HG02852 (cell line): ENCODE results near the gene NPFF.

Experiments used
- ATAC-seq: cut with Tn5 transposase; IDR thresholded peaks from one replicate; pipeline ENCODE4 v1.9.1; 2021; ENCODE audit warnings: mild to moderate bottlenecking, moderate library complexity; ENCODE audit not compliant: unreplicated experiment

Gene NPFF

GRCh38 chr12:53514628-53515290, 7.5 kb upstream of the NPFF start:
- no peak for ATAC-seq

GRCh38 chr12:53513712-53514410, 6.6 kb upstream of the NPFF start:
- no peak for ATAC-seq

GRCh38 chr12:53510181-53510812, 3.0 kb upstream of the NPFF start:
- no peak for ATAC-seq

GRCh38 chr12:53508534-53509170, 1.4 kb upstream of the NPFF start:
- ATAC-seq = peak; percentile 82

- ATAC-seq = no peak
Observed at GRCh38 chr12:53507603-53507885, 260 bp upstream of the NPFF start.

- ATAC-seq = no peak
Observed at GRCh38 chr12:53506450-53506785, 866 bp downstream of the NPFF start.

GRCh38 chr12:53505555-53506449, 1.5 kb downstream of the NPFF start:
- ATAC-seq = no peak

GRCh38 chr12:53505086-53505485, 2.2 kb downstream of the NPFF start:
- ATAC-seq = no peak

- no peak for ATAC-seq
Observed at GRCh38 chr12:53504004-53504920, 3.0 kb downstream of the NPFF start.

GRCh38 chr12:53502983-53503728, 4.1 kb downstream of the NPFF start:
- no peak for ATAC-seq

- no peak for ATAC-seq
Observed at GRCh38 chr12:53502331-53502730, 5.0 kb downstream of the NPFF start.

GRCh38 chr12:53501615-53502181, 5.6 kb downstream of the NPFF start:
- ATAC-seq = no peak

GRCh38 chr12:53500776-53501614, 6.3 kb downstream of the NPFF start, which contains the start of gene TARBP2:
Gene TARBP2, plus strand, starts transcription at chr12:53501283. Its CDS starts 126 bp downstream, at chr12:53501409.
- ATAC-seq = peak; percentile 70

- no peak for ATAC-seq
Observed at GRCh38 chr12:53500142-53500775, 7.0 kb downstream of the NPFF start.

GRCh38 chr12:53499266-53500141, 7.8 kb downstream of the NPFF start, which contains the start of gene MAP3K12:
Gene MAP3K12, minus strand, starts transcription at chr12:53499458. Its CDS starts 12,067 bp downstream, at chr12:53487391.
- no peak for ATAC-seq

GRCh38 chr12:53498235-53498630, 9.1 kb downstream of the NPFF start:
- no peak for ATAC-seq
